ENCODE measurements around the gene MYO1A.

DNA sequence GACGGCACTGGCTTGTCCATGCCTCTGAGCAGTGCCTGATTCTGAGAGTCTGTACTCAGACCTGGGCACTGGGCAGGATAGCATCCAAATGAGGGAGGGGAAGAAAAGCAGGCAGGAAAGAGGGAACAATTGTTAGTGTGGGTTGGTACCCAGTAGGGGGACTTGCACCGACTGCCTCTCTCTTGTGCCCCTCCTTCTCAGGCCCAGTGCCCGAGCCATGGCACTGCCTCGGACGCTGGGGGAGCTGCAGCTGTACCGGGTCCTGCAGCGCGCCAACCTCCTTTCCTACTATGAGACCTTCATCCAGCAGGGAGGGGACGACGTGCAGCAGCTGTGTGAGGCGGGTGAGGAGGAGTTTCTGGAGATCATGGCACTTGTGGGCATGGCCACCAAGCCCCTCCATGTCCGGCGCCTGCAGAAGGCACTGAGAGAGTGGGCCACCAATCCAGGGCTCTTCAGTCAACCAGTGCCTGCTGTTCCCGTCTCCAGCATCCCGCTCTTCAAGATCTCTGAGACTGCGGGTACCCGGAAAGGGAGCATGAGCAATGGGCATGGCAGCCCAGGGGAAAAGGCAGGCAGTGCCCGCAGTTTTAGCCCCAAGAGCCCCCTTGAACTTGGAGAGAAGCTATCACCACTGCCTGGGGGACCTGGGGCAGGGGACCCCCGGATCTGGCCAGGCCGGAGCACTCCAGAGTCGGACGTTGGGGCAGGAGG is 41.2 kb upstream of the MYO1A start:
- TF ChIP-seq, protein P1, sequence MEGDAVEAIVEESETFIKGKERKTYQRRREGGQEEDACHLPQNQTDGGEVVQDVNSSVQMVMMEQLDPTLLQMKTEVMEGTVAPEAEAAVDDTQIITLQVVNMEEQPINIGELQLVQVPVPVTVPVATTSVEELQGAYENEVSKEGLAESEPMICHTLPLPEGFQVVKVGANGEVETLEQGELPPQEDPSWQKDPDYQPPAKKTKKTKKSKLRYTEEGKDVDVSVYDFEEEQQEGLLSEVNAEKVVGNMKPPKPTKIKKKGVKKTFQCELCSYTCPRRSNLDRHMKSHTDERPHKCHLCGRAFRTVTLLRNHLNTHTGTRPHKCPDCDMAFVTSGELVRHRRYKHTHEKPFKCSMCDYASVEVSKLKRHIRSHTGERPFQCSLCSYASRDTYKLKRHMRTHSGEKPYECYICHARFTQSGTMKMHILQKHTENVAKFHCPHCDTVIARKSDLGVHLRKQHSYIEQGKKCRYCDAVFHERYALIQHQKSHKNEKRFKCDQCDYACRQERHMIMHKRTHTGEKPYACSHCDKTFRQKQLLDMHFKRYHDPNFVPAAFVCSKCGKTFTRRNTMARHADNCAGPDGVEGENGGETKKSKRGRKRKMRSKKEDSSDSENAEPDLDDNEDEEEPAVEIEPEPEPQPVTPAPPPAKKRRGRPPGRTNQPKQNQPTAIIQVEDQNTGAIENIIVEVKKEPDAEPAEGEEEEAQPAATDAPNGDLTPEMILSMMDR (IDR thresholded peaks at IDR 0.05; ENCODE audit: low read depth, low read length): no peak
- TF ChIP-seq EZH2phosphoT487 (IDR thresholded peaks at IDR 0.05; ENCODE audit: low read depth): no peak
